HEK293 (cell line): ENCODE results near the gene DCAF5.

Source experiments
- GLIS2 ChIP-seq: fragments of 450-650 bp; formaldehyde crosslinking; IDR thresholded peaks from 2 replicates; pipeline ENCODE4 v1.5.1; 2016; ENCODE audit warnings: missing biosample characterization, missing genetic modification characterization
- IKZF3 ChIP-seq: fragments of 450-650 bp; IDR thresholded peaks from 2 replicates; pipeline ENCODE4 v1.5.0; 2018; ENCODE audit warnings: missing biosample characterization, mild to moderate bottlenecking, missing genetic modification characterization, moderate library complexity
- KLF10 ChIP-seq: fragments of 450-650 bp; IDR thresholded peaks from 2 replicates; pipeline ENCODE4 v1.5.1; 2018; ENCODE audit warnings: missing biosample characterization, mild to moderate bottlenecking, missing genetic modification characterization
- KLF16 ChIP-seq: fragments of 450-650 bp; formaldehyde crosslinking; IDR thresholded peaks from 2 replicates; pipeline ENCODE4 v1.5.1; 2017; ENCODE audit warnings: missing biosample characterization, missing genetic modification characterization
- KLF17 ChIP-seq: fragments of 450-650 bp; formaldehyde crosslinking; IDR thresholded peaks from 2 replicates; pipeline ENCODE4 v1.5.1; 2016; ENCODE audit warnings: missing biosample characterization, missing genetic modification characterization
- OSR2 ChIP-seq: fragments of 450-650 bp; formaldehyde crosslinking; IDR thresholded peaks from 2 replicates; pipeline ENCODE4 v1.5.1; 2016; ENCODE audit warnings: missing biosample characterization, missing genetic modification characterization
- RBAK ChIP-seq: fragments of 450-650 bp; formaldehyde crosslinking; IDR thresholded peaks from 2 replicates; pipeline ENCODE4 v1.5.1; 2016; ENCODE audit warnings: missing biosample characterization, missing genetic modification characterization
- REST ChIP-seq: fragments of 450-650 bp; formaldehyde crosslinking; IDR thresholded peaks from 2 replicates; pipeline ENCODE4 v1.5.1; 2016; ENCODE audit warnings: missing biosample characterization, missing genetic modification characterization
- SP7 ChIP-seq: fragments of 450-650 bp; formaldehyde crosslinking; IDR thresholded peaks from 2 replicates; pipeline ENCODE4 v1.5.1; 2016; ENCODE audit warnings: missing biosample characterization, missing genetic modification characterization
- ZBTB21 ChIP-seq: fragments of 450-650 bp; formaldehyde crosslinking; IDR thresholded peaks from 2 replicates; pipeline ENCODE4 v1.5.1; 2017; ENCODE audit warnings: missing biosample characterization, missing genetic modification characterization
- ZEB2 ChIP-seq: fragments of 450-650 bp; formaldehyde crosslinking; IDR thresholded peaks from 2 replicates; pipeline ENCODE4 v1.5.1; 2016; ENCODE audit warnings: missing biosample characterization, missing genetic modification characterization
- ZNF138 ChIP-seq: fragments of 450-650 bp; formaldehyde crosslinking; IDR thresholded peaks from 2 replicates; pipeline ENCODE4 v1.5.1; 2016; ENCODE audit warnings: missing biosample characterization, missing genetic modification characterization, borderline replicate concordance
- ZNF266 ChIP-seq: fragments of 450-650 bp; formaldehyde crosslinking; IDR thresholded peaks from 2 replicates; pipeline ENCODE4 v1.5.1; 2016; ENCODE audit warnings: missing biosample characterization, missing genetic modification characterization, low read depth
- ZNF354C ChIP-seq: fragments of 450-650 bp; formaldehyde crosslinking; IDR thresholded peaks from 2 replicates; pipeline ENCODE4 v1.5.1; 2016; ENCODE audit warnings: missing biosample characterization, missing genetic modification characterization, low read depth, borderline replicate concordance
- ZNF394 ChIP-seq: fragments of 450-650 bp; formaldehyde crosslinking; IDR thresholded peaks from 2 replicates; pipeline ENCODE4 v1.5.1; 2016; ENCODE audit warnings: missing biosample characterization, missing genetic modification characterization, mild to moderate bottlenecking, moderate library complexity, borderline replicate concordance
- ZNF423 ChIP-seq: fragments of 450-650 bp; formaldehyde crosslinking; IDR thresholded peaks from 2 replicates; pipeline ENCODE4 v1.5.1; 2016; ENCODE audit warnings: missing biosample characterization, missing genetic modification characterization
- ZNF561 ChIP-seq: fragments of 450-650 bp; IDR thresholded peaks from 2 replicates; pipeline ENCODE4 v1.5.1; 2018; ENCODE audit warnings: missing biosample characterization, missing genetic modification characterization, borderline replicate concordance
- ZNF692 ChIP-seq: fragments of 450-650 bp; formaldehyde crosslinking; IDR thresholded peaks from 2 replicates; pipeline ENCODE4 v1.5.1; 2016; ENCODE audit warnings: missing biosample characterization, missing genetic modification characterization
- ZNF747 ChIP-seq: fragments of 450-650 bp; formaldehyde crosslinking; IDR thresholded peaks from 2 replicates; pipeline ENCODE4 v1.5.1; 2016; ENCODE audit warnings: missing biosample characterization, missing genetic modification characterization
- ZNF776 ChIP-seq: fragments of 450-650 bp; formaldehyde crosslinking; IDR thresholded peaks from 2 replicates; pipeline ENCODE4 v1.5.0; 2017; ENCODE audit warnings: missing biosample characterization, missing genetic modification characterization, borderline replicate concordance
- ZNF785 ChIP-seq: fragments of 450-650 bp; formaldehyde crosslinking; IDR thresholded peaks from 2 replicates; pipeline ENCODE4 v1.5.1; 2016; ENCODE audit warnings: missing biosample characterization, missing genetic modification characterization
- ZSCAN23 ChIP-seq: fragments of 450-650 bp; formaldehyde crosslinking; IDR thresholded peaks from 2 replicates; pipeline ENCODE4 v1.5.1; 2016; ENCODE audit warnings: missing biosample characterization, missing genetic modification characterization
- TF ChIP-seq, protein P1 (sequence below): fragments of 450-650 bp; formaldehyde crosslinking; conservative IDR thresholded peaks from 2 replicates; pipeline ENCODE4 v1.5.1; 2016; ENCODE audit warnings: low read depth, missing biosample characterization, missing genetic modification characterization
- TF ChIP-seq, protein P2 (sequence below): fragments of 450-650 bp; formaldehyde crosslinking; optimal IDR thresholded peaks from 2 replicates; pipeline ENCODE3; 2016; ENCODE audit warnings: missing biosample characterization, mild to moderate bottlenecking, missing genetic modification characterization
- TF ChIP-seq, protein P3 (sequence below): fragments of 450-650 bp; formaldehyde crosslinking; IDR thresholded peaks from 2 replicates; pipeline ENCODE4 v1.5.1; 2016; ENCODE audit warnings: missing biosample characterization, missing genetic modification characterization

The DCAF5 gene

DNA sequence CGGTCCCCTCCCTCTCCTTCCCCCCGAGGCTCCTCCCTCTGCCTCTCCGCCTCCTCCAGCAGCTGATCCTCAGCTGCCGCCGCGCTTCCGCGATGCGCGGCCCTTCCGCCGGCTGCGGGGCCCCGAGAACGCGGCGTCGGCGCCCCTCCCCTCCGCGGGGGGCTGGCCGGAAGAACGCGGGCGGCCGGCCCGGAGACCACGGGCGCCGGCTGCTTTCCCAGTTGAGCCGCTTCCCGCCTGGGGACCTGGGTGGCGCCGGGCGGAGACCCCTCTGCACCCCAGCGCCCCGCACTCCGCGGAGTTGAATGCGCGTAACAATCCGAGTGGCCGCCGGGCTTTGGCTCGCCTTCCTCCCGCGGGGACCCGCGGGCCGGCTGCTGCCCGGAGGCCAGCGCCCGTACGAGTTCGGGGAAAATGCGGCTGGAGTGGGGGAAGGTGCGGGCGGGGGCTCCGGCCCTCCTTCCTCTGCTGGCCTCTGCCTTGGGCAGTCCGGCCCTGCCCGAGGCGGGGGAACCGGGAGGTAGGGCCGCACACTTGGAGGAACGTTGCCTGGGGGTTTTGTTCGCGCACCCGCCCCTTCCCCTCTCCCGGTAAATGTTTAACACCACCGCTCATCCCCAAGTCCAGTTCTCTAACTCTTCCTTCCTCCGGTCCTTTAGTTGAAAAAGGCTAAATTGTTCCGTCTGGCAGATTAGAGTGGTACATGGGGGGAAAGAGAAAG lies 393 bp upstream of the DCAF5 start (continued):
- TF ChIP-seq REST (tag by site-specific recombination), result no peak
- TF ChIP-seq ZSCAN23 (tag by site-specific recombination), result no peak
- peak; percentile 33; the same call in 1 of the 2 replicates for TF ChIP-seq ZNF394 (tag by site-specific recombination)
- TF ChIP-seq OSR2 (tag by site-specific recombination), result peak; percentile 53; the same call in 1 of the 2 replicates
- TF ChIP-seq KLF10, result peak; percentile 80; the same call in 1 of the 2 replicates
- TF ChIP-seq ZNF561 (tag by site-specific recombination), result peak; percentile 78; the same call in 1 of the 2 replicates
- TF ChIP-seq ZNF776 (tag by site-specific recombination), result no peak
- TF ChIP-seq ZNF354C (tag by site-specific recombination), result no peak
- no peak for TF ChIP-seq ZNF266 (tag by site-specific recombination)
- TF ChIP-seq ZNF785 (tag by site-specific recombination), result no peak
- TF ChIP-seq, protein P1, sequence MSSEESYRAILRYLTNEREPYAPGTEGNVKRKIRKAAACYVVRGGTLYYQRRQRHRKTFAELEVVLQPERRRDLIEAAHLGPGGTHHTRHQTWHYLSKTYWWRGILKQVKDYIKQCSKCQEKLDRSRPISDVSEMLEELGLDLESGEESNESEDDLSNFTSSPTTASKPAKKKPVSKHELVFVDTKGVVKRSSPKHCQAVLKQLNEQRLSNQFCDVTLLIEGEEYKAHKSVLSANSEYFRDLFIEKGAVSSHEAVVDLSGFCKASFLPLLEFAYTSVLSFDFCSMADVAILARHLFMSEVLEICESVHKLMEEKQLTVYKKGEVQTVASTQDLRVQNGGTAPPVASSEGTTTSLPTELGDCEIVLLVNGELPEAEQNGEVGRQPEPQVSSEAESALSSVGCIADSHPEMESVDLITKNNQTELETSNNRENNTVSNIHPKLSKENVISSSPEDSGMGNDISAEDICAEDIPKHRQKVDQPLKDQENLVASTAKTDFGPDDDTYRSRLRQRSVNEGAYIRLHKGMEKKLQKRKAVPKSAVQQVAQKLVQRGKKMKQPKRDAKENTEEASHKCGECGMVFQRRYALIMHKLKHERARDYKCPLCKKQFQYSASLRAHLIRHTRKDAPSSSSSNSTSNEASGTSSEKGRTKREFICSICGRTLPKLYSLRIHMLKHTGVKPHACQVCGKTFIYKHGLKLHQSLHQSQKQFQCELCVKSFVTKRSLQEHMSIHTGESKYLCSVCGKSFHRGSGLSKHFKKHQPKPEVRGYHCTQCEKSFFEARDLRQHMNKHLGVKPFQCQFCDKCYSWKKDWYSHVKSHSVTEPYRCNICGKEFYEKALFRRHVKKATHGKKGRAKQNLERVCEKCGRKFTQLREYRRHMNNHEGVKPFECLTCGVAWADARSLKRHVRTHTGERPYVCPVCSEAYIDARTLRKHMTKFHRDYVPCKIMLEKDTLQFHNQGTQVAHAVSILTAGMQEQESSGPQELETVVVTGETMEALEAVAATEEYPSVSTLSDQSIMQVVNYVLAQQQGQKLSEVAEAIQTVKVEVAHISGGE (tag by site-specific recombination), result peak; percentile 78
- TF ChIP-seq ZBTB21, result no peak
- TF ChIP-seq ZNF138 (tag by site-specific recombination), result no peak
- peak; percentile 32; the same call in 1 of the 2 replicates for TF ChIP-seq SP7
- peak; percentile 83 for TF ChIP-seq ZNF692 (tag by site-specific recombination)
- no peak for TF ChIP-seq ZNF747 (tag by site-specific recombination)
- TF ChIP-seq GLIS2, result peak; percentile 42; the same call in 1 of the 2 replicates
- TF ChIP-seq KLF16 (tag by site-specific recombination), result 0 out of 2 replicates have a peak, but pooled peaks have one; percentile 46
- 0 out of 2 replicates have a peak, but pooled peaks have one; percentile 21 for TF ChIP-seq ZNF423 (tag by site-specific recombination)
- TF ChIP-seq IKZF3 (tag by site-specific recombination), result peak; percentile 37; the same call in 1 of the 2 replicates
- TF ChIP-seq, protein P2, sequence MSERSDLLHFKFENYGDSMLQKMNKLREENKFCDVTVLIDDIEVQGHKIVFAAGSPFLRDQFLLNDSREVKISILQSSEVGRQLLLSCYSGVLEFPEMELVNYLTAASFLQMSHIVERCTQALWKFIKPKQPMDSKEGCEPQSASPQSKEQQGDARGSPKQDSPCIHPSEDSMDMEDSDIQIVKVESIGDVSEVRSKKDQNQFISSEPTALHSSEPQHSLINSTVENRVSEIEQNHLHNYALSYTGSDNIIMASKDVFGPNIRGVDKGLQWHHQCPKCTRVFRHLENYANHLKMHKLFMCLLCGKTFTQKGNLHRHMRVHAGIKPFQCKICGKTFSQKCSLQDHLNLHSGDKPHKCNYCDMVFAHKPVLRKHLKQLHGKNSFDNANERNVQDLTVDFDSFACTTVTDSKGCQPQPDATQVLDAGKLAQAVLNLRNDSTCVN (tag by site-specific recombination), result peak; percentile 75
- TF ChIP-seq KLF17 (tag by site-specific recombination), result peak; percentile 11; the same call in 1 of the 2 replicates
- no peak for TF ChIP-seq RBAK (tag by site-specific recombination)
- TF ChIP-seq, protein P3, sequence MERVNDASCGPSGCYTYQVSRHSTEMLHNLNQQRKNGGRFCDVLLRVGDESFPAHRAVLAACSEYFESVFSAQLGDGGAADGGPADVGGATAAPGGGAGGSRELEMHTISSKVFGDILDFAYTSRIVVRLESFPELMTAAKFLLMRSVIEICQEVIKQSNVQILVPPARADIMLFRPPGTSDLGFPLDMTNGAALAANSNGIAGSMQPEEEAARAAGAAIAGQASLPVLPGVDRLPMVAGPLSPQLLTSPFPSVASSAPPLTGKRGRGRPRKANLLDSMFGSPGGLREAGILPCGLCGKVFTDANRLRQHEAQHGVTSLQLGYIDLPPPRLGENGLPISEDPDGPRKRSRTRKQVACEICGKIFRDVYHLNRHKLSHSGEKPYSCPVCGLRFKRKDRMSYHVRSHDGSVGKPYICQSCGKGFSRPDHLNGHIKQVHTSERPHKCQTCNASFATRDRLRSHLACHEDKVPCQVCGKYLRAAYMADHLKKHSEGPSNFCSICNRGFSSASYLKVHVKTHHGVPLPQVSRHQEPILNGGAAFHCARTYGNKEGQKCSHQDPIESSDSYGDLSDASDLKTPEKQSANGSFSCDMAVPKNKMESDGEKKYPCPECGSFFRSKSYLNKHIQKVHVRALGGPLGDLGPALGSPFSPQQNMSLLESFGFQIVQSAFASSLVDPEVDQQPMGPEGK (tag by site-specific recombination), result peak; percentile 53
- TF ChIP-seq ZEB2 (tag by site-specific recombination), result 0 out of 2 replicates have a peak, but pooled peaks have one; percentile 11
